Activated T-cell treated with anti-CD3 and anti-CD28 coated beads for 4 hours (primary cell): ENCODE data around the gene SPRED1.
"Not testable (repeated sequence)": the region's sequence is repeated elsewhere in the genome, so short reads cannot be mapped to it uniquely, and the experiment has no call there.

Experiments used
- DNase-seq: peaks from one replicate; pipeline ENCODE4 v3.0.0-alpha.2; 2020

The SPRED1 gene

DNA sequence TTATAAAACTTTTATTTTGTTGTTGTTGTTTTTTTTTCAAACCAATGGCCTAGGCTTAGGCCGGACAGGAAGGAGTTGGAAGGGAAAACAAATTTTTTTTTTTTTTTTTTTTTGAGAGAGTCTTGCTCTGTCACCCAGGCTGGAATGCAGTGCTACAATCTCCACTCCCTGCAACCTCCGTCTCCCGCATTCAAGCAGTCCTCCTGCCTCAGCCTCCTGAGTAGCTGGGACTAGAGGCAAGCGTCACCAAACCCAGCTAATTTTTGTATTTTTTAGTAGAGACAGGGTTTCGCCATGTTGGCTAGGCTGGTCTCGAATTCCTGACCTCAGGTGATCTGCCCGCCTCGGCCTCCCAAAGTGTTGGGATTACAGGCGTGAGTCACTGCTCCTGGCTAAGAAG lies 15.6 kb upstream of the SPRED1 start:
- DNase-seq = not testable (repeated sequence)

- no peak for DNase-seq
Measured at GRCh38 chr15:38238311-38238710, 14.3 kb upstream of the SPRED1 start.

GRCh38 chr15:38242055-38242454 lies 10.6 kb upstream of the SPRED1 start:
- DNase-seq = no peak

- DNase-seq = no peak
Measured at GRCh38 chr15:38243278-38244055, 9.2 kb upstream of the SPRED1 start.

- no peak for DNase-seq
Measured at GRCh38 chr15:38247336-38247735, 5.3 kb upstream of the SPRED1 start.

- DNase-seq = no peak
Measured at GRCh38 chr15:38253351-38253781, 730 bp downstream of the SPRED1 start.

- DNase-seq = no peak
Measured at GRCh38 chr15:38254051-38254883, 1.6 kb downstream of the SPRED1 start.

- DNase-seq = no peak
Measured at GRCh38 chr15:38255690-38256089, 3.1 kb downstream of the SPRED1 start.

GRCh38 chr15:38257676-38258075 lies 5.0 kb downstream of the SPRED1 start:
- no peak for DNase-seq

DNA sequence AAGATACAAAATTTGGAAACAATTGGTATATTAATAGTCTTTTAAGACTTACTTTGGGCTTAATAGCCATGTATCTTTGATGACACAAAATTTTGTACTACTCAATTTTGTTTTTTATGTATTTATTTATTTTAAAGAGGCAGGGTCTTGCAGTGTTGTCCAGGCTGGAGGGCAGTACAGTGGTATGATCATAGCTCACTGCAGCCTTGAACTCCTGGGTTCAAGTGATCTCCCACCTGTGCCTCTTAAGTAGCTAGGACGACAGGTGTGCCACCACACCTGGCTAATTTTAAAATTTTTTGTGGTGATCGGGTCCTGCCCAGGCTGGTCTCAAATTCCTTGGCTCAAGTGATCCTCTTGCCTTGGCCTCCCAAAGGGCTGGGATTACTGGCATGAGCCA lies 6.5 kb downstream of the SPRED1 start:
- DNase-seq = no peak

- DNase-seq = no peak
Measured at GRCh38 chr15:38260077-38260476, 7.4 kb downstream of the SPRED1 start.

DNA sequence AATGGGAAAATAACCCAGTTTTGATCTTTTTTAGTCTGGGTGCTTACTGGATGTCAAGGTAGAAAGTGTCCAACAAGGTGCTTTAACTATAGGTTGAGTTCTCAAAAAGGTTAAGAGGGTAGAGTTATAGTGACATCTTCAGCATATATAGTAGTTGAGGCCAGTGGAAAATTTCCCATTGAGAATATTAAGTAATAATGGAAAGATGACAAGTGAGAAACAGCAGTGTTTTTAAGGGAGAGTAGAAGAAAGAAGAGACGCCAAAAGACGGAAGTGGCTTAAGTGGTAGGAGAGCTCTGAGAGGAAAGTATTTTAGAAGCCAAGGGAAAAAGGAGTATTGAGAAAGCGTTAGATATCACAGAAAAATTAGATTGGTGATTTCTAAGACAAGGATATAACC lies 10.6 kb downstream of the SPRED1 start:
- no peak for DNase-seq

DNA sequence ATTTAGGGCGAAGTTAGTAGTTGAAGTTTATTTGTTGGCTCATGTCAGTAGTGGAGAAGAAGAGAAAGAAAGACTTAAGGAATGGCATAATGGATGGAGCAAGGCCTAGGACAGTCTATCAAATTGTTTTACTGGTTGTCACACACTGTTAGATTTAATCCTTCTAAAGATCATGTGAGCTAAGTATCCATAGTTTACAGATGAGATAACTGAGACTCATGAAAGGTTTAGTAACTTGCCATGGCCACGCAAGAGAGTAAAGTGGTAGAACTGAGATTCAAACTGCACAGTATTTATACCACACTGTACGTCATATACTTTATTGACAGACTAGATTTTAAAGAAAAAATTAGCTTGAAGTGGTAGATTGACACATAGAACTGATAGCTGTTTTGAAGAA lies 11.4 kb downstream of the SPRED1 start:
- DNase-seq = no peak

- no peak for DNase-seq
Measured at GRCh38 chr15:38266247-38266986, 13.8 kb downstream of the SPRED1 start.

DNA sequence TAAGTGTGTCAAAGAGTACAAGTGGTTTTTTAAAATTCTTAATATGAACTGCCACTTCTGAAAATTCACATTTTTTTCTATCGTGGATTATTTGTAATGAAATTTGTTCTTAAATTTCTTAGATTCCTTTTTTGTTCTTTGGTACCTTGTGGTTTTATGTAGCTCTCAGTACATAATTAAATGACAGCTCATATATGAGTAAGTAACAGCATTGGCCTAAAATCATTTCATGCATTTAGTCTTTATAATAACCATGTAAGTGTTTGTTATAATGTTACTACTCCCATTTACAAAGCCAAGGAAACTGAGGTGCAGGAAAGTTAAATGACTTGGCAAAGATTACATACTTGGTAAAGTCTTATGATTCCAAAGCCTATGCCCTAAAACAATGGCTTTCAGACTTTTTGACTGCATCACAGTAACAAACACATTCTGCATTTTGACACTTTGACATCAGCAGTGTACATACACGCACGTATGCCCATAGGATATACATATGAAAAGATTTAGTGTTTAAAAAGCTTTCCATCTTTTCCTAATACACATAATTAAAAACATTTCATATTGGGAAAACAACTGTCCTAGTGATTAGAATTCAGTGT lies 14.9 kb downstream of the SPRED1 start:
- no peak for DNase-seq

DNA sequence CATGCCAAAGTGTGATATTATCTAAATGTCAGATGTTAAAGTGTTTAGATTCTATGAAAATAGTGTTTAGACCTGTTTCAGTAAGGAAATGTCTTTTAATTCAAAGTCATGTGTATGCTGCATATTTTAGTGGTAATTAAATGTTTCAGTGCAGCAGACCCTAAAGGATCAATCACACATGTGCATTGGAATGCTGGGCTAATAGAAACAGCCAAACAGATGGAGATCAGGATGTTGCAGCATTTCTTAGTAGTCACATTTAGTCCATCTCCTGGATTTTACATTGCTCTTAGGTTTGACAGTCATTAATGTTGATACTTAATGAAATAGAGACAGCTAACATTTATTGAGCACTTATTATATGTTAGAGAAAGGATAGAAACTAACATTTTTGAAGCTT lies 18.5 kb downstream of the SPRED1 start:
- no peak for DNase-seq

DNA sequence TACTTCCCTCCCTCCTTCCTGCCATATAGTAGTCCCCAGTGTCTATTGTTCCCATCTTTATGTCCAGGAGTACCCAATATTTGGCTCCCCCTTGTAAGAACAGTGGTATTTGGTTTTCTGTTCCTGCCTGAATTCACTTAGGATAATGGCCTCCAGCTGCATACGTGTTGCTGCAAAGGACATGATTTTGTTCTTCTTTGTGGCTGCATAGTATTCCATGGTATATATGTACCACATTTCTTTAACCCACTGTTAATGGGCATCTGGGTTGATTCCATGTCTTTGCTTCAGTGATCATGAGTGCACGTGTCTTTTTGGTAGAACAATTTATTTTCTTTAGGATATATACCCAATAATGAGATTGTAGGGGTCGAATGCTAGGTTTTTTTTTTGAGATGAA lies 19.3 kb downstream of the SPRED1 start:
- DNase-seq = no peak

- not testable (repeated sequence) for DNase-seq
Measured at GRCh38 chr15:38272431-38272830, 19.8 kb downstream of the SPRED1 start.

DNA sequence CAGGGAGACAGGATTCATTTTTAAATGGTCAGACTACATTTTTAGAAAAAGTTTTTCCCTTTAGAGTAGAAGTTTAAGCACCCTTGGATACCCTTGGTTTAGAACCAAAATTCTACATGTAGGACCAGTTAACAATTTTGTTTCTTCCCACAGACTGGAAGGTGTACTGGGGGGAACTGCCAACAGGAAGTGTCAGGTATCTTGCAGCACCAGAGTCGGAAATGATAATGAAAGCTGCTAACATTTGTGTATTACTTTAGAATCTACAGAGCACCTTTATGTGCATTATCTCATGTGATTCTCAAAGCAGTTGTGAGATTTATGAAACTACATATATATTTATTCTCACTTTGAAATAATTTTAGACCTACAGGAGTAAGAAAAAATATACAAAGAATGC lies 21.5 kb downstream of the SPRED1 start:
- no peak for DNase-seq

DNA sequence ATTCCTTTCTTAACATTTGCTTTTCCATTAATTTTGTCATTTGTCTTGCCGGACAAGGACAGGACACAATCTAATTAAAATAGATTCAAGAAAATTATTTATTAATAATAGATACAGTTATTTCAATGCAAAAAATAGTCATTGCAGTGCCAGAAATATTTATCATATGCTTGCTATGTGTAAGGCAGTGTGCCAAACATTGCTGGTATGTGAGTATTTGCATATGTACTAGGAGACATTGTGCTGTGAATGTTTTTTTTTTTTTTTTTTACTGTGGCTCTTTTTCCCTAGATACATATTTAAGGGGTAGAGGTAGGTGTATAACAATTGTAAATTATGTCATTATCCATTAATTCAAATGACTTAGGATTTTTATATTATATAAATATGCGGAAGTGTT lies 23.3 kb downstream of the SPRED1 start:
- DNase-seq = no peak

- not testable (repeated sequence) for DNase-seq
Measured at GRCh38 chr15:38277281-38277680, 24.6 kb downstream of the SPRED1 start.

DNA sequence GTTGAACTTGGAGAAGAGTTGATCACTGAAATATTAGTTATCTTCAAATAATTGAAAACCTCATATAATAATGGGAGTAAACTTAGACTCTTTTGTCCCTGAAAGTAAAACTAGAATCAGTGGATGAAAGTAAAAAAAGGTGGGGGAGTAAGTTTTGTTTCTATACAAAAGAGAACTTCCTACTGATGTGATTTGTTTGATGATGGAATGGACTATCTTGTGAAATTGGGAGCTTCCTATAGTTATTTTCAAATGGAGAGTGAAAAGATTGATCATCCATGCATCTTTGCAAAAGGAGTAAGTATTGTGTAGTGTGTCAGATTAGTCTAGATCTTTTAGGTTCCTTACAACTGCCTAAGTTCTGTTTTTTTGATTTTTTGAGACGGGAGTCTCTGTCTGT lies 28.4 kb downstream of the SPRED1 start:
- DNase-seq = no peak

DNA sequence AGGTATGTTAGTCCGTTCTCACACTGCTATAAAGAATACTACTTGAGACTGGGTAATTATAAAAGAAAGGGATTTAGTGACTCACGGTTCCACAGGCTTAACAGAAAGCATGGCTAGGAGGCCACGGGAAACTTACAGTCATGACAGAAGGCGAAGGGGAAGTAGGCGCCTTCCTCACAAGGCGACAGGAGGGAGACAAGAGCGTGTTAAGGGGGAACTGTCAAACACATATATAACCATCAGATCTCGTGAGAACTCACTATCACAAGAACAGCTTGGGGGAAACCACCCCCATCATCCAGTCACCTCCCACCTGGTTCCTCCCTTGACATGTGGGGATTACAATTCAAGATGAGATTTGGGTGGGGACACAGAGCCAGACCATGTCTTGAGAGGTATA lies 30.4 kb downstream of the SPRED1 start:
- DNase-seq = no peak
